Medulla oblongata (tissue), 1 donor: Measurements from ENCODE around the gene SMCO3.
A peak's percentile ranks its signal among the peaks of the same experiment; 100 is the strongest.

Experiments used
- DNase-seq: peaks from one replicate; pipeline ENCODE4 v3.0.0-alpha.2; 2015; ENCODE audit errors: extremely low spot score

Gene SMCO3

GRCh38 chr12:14828892-14829291 is 14.9 kb upstream of the SMCO3 start:
- DNase-seq = peak; percentile 29

- no peak for DNase-seq
These were observed 13.1 kb upstream of the SMCO3 start for GRCh38 chr12:14827043-14827442.

GRCh38 chr12:14826491-14826890 is 12.5 kb upstream of the SMCO3 start:
- DNase-seq = no peak

GRCh38 chr12:14825256-14825655 is 11.3 kb upstream of the SMCO3 start:
- DNase-seq = no peak

GRCh38 chr12:14824012-14824634 is 10.1 kb upstream of the SMCO3 start:
- DNase-seq = no peak

GRCh38 chr12:14811486-14811885 is 2.5 kb downstream of the SMCO3 start:
- DNase-seq = no peak

- DNase-seq = no peak
These were observed 3.0 kb downstream of the SMCO3 start for GRCh38 chr12:14810953-14811483.

GRCh38 chr12:14810167-14810952 is 3.6 kb downstream of the SMCO3 start:
- DNase-seq = no peak

- DNase-seq = no peak
These were observed 10.2 kb downstream of the SMCO3 start for GRCh38 chr12:14803830-14804160.

GRCh38 chr12:14803011-14803829 is 10.8 kb downstream of the SMCO3 start, which contains the start of the genes C12orf60 and WBP11:
C12orf60 (plus strand) TSS chr12:14803670; CDS start chr12:14822936, 19,266 bp downstream.
WBP11 (minus strand) TSS chr12:14803478; CDS start chr12:14801383, 2,095 bp downstream.
- peak; percentile 100 for DNase-seq

- DNase-seq = no peak
These were observed 11.3 kb downstream of the SMCO3 start for GRCh38 chr12:14802721-14803010.

GRCh38 chr12:14802247-14802646 is 11.7 kb downstream of the SMCO3 start:
- no peak for DNase-seq

GRCh38 chr12:14795028-14795448 is 18.9 kb downstream of the SMCO3 start:
- no peak for DNase-seq

GRCh38 chr12:14785568-14785967 is 28.4 kb downstream of the SMCO3 start:
- DNase-seq = no peak

- peak; percentile 53 for DNase-seq
These were observed 29.5 kb downstream of the SMCO3 start for GRCh38 chr12:14784471-14784870.

GRCh38 chr12:14782756-14783155 is 31.2 kb downstream of the SMCO3 start:
- no peak for DNase-seq

- no peak for DNase-seq
These were observed 32.4 kb downstream of the SMCO3 start for GRCh38 chr12:14781563-14781962.

GRCh38 chr12:14780859-14781258 is 33.1 kb downstream of the SMCO3 start:
- peak; percentile 20 for DNase-seq

GRCh38 chr12:14779834-14780233 is 34.1 kb downstream of the SMCO3 start:
- DNase-seq = no peak

- DNase-seq = peak; percentile 18
These were observed 36.7 kb downstream of the SMCO3 start for GRCh38 chr12:14777271-14777670.

- DNase-seq = peak; percentile 25
These were observed 37.6 kb downstream of the SMCO3 start for GRCh38 chr12:14776236-14776961.

- no peak for DNase-seq
These were observed 38.4 kb downstream of the SMCO3 start for GRCh38 chr12:14775636-14775980.
